ENCODE data around the gene METTL2B. TPM values are rescaled to one million over a fixed set of nuclear protein-coding genes. Genes with fewer than 3 reads are reported as not detected.

Gene METTL2B
- total RNA-seq, 1 experiment from 2014 or later = 30.0 TPM

GRCh38 chr7:128431221-128431620 lies 45.3 kb upstream of the METTL2B start:
- DNase-seq = peak; percentile 59
- intact Hi-C loops (cut with micrococcal nuclease; ENCODE audit: unreplicated experiment) = no loop called here
- no peak for TF ChIP-seq CTCF (IDR thresholded peaks at IDR 0.05; ENCODE audit: unreplicated experiment)
- H3K4me1 Mint-ChIP-seq (ENCODE audit: low read depth, unreplicated experiment) = peaks cover 8% of the 10 kb centered on the region
- BruUV-seq (replicated peaks) = no TSS peak
- H3K27ac Mint-ChIP-seq (ENCODE audit: unreplicated experiment) = no peak overlapping the region
- CTCF ChIA-PET = interaction anchor here (1.3 to 2.1 kb wide), 2 partner anchors 13 to 29 kb away, joined by 3 to 13 read pairs; no protein-coding TSS in a partner anchor
- H3K27me3 Mint-ChIP-seq (ENCODE audit: unreplicated experiment) = no peaks in the 10 kb centered on the region
- no peaks in the 10 kb centered on the region for H3K36me3 Mint-ChIP-seq (ENCODE audit: insufficient read depth, unreplicated experiment)
- no peak overlapping the region for H3K4me3 Mint-ChIP-seq (ENCODE audit: low read depth, unreplicated experiment)
- no peaks in the 10 kb centered on the region for H3K9me3 Mint-ChIP-seq (ENCODE audit: low read depth, unreplicated experiment)

GRCh38 chr7:128431754-128432153 lies 44.8 kb upstream of the METTL2B start:
- Mint-ChIP-seq H3K36me3 (ENCODE audit: insufficient read depth, unreplicated experiment) (no peaks in the 10 kb centered on the region), H3K27ac (ENCODE audit: unreplicated experiment) (no peak overlapping the region), H3K4me3 (ENCODE audit: low read depth, unreplicated experiment) (no peak overlapping the region), H3K27me3 (ENCODE audit: unreplicated experiment) (no peaks in the 10 kb centered on the region), H3K9me3 (ENCODE audit: low read depth, unreplicated experiment) (no peaks in the 10 kb centered on the region), H3K4me1 (ENCODE audit: low read depth, unreplicated experiment) (peaks cover 8% of the 10 kb centered on the region)
- DNase-seq = no peak
- TF ChIP-seq CTCF (IDR thresholded peaks at IDR 0.05; ENCODE audit: unreplicated experiment) = no peak
- intact Hi-C loops (cut with micrococcal nuclease; ENCODE audit: unreplicated experiment) = no loop called here
- BruUV-seq (replicated peaks) = no TSS peak
- CTCF ChIA-PET = interaction anchor here (1.1 to 2.1 kb wide), 3 partner anchors 12 to 28 kb away, joined by 3 to 13 read pairs (median 5); no protein-coding TSS in a partner anchor

- no TSS peak for BruUV-seq (replicated peaks)
- intact Hi-C loops (cut with micrococcal nuclease; ENCODE audit: unreplicated experiment) = no loop called here
- peaks cover 8% of the 10 kb centered on the region for H3K4me1 Mint-ChIP-seq (ENCODE audit: low read depth, unreplicated experiment)
- H3K27me3 Mint-ChIP-seq (ENCODE audit: unreplicated experiment) = no peaks in the 10 kb centered on the region
- H3K9me3 Mint-ChIP-seq (ENCODE audit: low read depth, unreplicated experiment) = no peaks in the 10 kb centered on the region
- CTCF ChIA-PET = interaction anchor here (0.5 to 1.8 kb wide), 3 partner anchors 25 to 670 kb away, joined by 3 to 6 read pairs (median 3); no protein-coding TSS in a partner anchor
- H3K36me3 Mint-ChIP-seq (ENCODE audit: insufficient read depth, unreplicated experiment) = no peaks in the 10 kb centered on the region
- H3K4me3 Mint-ChIP-seq (ENCODE audit: low read depth, unreplicated experiment) = no peak overlapping the region
- DNase-seq = no peak
- no peak overlapping the region for H3K27ac Mint-ChIP-seq (ENCODE audit: unreplicated experiment)
- no peak for TF ChIP-seq CTCF (IDR thresholded peaks at IDR 0.05; ENCODE audit: unreplicated experiment)
Observed at GRCh38 chr7:128434413-128435326, 41.9 kb upstream of the METTL2B start.

DNA sequence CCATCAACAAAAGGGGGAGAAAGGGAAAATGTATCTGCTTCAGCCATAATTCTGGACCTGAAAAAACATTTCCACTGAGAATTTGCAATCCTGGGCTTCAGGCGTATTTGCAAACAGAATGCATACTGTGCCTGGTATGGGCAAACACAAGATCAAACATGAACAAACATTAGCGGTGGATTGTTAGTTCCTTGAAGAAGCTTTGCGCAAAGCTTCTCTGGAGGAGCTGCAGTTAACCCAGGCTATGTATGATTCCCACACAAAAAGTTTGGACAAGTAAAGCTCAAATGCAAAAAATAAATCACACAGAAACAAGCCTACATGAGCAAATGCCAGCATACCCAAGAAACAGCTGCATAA lies 41.2 kb upstream of the METTL2B start:
- no peaks in the 10 kb centered on the region for H3K36me3 Mint-ChIP-seq (ENCODE audit: insufficient read depth, unreplicated experiment)
- peaks cover 8% of the 10 kb centered on the region for H3K4me1 Mint-ChIP-seq (ENCODE audit: low read depth, unreplicated experiment)
- no peak for DNase-seq
- no TSS peak for BruUV-seq (replicated peaks)
- CTCF ChIA-PET = interaction anchor here (0.5 to 1.1 kb wide), 2 partner anchors 47 to 671 kb away, joined by 3 read pairs; no protein-coding TSS in a partner anchor
- no peak for TF ChIP-seq CTCF (IDR thresholded peaks at IDR 0.05; ENCODE audit: unreplicated experiment)
- intact Hi-C loops (cut with micrococcal nuclease; ENCODE audit: unreplicated experiment) = no loop called here
- H3K4me3 Mint-ChIP-seq (ENCODE audit: low read depth, unreplicated experiment) = no peak overlapping the region
- no peak overlapping the region for H3K27ac Mint-ChIP-seq (ENCODE audit: unreplicated experiment)
- no peaks in the 10 kb centered on the region for H3K9me3 Mint-ChIP-seq (ENCODE audit: low read depth, unreplicated experiment)
- no peaks in the 10 kb centered on the region for H3K27me3 Mint-ChIP-seq (ENCODE audit: unreplicated experiment)
